Measurements from ENCODE around the gene WASF2. TPM values are rescaled to one million over a fixed set of nuclear protein-coding genes. Genes with fewer than 3 reads are reported as not detected.

WASF2 gene
- total RNA-seq, 1 donor from 2014 or later, result 70.4 TPM

DNA sequence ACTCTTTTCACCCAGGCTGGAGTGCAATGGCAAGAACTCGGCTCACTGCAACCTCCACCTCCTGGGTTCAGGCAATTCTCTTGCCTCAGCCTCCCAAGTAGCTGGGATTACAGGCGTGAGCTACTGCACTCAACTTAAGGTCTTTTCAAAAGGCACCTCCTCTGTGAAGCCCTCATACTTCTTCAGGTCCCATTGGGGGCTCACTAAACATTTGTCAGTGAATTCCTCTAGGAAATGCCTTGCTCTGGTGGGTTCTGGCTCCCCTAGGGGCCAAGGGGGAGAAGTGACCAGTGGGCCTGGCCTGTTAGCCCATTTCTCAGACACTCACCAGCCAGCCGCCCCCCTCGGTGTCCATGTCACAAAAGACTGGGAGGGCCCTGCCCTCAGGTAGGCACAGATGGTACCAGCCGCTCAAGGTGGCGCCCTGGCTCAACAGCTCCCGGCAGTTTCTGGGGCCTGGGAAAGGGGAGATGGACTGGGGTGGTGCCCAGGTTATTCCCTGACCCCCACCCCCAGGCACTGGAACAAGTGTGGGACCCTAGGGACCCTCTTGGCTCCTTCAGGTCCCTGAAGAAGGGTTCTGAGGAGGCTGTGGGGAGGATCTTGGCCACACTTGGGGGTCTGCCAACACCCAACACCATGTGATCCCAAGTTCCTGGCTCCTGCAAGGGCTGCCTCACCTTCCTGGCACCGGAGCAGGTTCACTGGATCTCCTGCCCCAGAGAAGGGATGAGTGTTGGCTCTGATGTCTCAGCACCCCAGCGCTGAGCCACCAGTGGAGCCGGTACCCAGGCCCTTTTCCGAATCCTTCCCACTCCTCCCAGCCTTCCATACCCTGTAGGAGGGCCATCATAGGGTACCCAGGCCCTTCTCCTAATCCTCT lies 116.9 kb downstream of the WASF2 start:
- H3K9me3 ChIP-seq, result no peaks in the 10 kb centered on the region

DNA sequence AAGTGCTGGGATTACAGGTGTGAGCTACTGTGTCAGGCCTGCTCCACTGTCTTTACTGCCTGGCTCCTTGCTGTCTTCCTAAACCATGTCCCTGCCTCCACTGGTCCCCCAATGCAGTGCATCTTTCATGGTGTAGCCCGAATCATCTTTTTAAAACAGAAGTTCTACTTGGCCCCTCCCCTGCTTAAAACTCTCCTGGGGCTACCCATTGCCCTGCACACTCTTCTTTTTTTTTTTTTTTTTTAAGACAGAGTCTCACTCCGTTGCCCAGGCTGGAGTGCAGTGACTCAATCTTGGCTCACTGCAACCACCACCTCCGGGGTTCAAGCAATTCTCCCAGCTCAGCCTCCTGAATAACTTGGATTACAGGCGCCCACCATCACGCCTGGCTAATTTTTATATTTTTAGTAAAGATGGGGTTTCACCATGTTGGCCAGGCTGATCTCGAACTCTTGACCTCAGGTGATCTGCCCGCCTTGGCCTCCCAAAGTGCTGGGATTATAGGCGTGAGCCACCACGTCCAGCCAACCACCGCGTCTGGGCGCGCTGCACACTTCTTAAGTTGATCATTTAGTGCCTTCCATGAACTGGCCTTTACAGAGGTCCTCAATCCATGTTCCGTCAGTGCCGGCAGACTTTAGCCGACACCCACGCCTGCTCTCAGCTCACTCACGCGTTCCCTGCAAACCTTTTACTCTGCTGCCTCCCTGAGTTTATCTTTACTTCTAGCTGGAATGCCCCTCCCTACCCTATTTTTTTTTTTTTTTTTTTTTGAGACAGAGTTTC lies 117.8 kb downstream of the WASF2 start:
- intact Hi-C loops (cut with DNase I), result no loop called here
- TF ChIP-seq, protein P1, sequence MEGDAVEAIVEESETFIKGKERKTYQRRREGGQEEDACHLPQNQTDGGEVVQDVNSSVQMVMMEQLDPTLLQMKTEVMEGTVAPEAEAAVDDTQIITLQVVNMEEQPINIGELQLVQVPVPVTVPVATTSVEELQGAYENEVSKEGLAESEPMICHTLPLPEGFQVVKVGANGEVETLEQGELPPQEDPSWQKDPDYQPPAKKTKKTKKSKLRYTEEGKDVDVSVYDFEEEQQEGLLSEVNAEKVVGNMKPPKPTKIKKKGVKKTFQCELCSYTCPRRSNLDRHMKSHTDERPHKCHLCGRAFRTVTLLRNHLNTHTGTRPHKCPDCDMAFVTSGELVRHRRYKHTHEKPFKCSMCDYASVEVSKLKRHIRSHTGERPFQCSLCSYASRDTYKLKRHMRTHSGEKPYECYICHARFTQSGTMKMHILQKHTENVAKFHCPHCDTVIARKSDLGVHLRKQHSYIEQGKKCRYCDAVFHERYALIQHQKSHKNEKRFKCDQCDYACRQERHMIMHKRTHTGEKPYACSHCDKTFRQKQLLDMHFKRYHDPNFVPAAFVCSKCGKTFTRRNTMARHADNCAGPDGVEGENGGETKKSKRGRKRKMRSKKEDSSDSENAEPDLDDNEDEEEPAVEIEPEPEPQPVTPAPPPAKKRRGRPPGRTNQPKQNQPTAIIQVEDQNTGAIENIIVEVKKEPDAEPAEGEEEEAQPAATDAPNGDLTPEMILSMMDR (IDR thresholded peaks at IDR 0.05), result no peak

More for the DNA sequence above, 116.9 kb downstream of the WASF2 start:
- Histone ChIP-seq H3K4me3 (no peak overlapping the region), H3K4me1 (peaks cover 0 to 1% of the 10 kb centered on the region in 2 donors), H3K36me3 (no peaks in the 10 kb centered on the region), H3K27ac (no peak overlapping the region), H3K27me3 (no peaks in the 10 kb centered on the region)
- no peak for DNase-seq (ENCODE audit: low spot score in 2 of 2)
- TF ChIP-seq, protein P1 (IDR thresholded peaks at IDR 0.05), result no peak
- intact Hi-C loops (cut with DNase I), result no loop called here

DNA sequence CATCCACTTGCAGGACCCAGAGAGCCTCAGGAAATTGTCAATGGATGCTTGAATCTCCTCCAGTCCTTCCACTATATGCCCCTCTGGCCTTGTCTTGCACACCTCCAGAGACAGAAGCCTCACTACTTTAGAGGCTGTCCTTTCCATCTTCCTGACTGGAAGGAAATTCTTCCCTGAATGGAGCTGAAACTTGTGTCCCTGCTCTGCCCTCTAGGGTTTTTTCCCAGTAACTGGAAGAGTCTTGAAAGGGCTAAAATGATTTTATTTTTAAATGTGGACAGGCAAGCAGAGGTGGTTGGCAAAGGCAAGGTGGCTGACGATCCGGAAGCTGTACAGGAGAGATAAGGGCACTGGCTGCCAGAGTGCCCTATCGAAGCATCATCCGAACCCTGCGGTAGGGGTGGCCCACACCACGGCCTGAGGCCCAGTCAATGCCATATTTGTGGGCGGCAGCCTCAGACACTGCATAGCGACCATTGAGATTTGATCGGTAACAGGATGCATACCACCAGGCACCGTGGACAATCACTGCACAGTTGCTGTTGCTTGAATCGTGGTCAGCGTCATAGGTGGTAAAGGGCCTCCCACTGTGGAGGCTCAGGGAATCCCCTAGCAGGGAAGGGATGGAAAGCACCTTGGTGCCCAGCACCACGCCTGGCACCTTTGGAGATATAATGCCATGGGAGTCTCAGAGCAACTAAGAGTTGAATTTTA lies 120.9 kb downstream of the WASF2 start:
- H3K27me3 ChIP-seq, result no peaks in the 10 kb centered on the region
- intact Hi-C loops (cut with DNase I), result loop anchor here (10.0 kb wide), 1 partner anchor 1756 kb away; the partner anchor contains the start of gene TMEM200B
- H3K36me3 ChIP-seq, result peaks cover 4 to 9% of the 10 kb centered on the region in 2 donors
- H3K9me3 ChIP-seq, result no peaks in the 10 kb centered on the region
- no peak for DNase-seq (ENCODE audit: low spot score in 2 of 2)
- no peak overlapping the region for H3K4me3 ChIP-seq
- TF ChIP-seq, protein P1 (IDR thresholded peaks at IDR 0.05), result peak in 1 of 3 experiments; percentile 16
- H3K27ac ChIP-seq, result peak overlapping the region; percentile 1 to 13
- peaks cover 21 to 23% of the 10 kb centered on the region in 2 donors for H3K4me1 ChIP-seq

More for the DNA sequence above, 117.8 kb downstream of the WASF2 start:
- Histone ChIP-seq H3K4me3 (no peak overlapping the region), H3K4me1 (peaks cover 7 to 9% of the 10 kb centered on the region in 2 donors), H3K36me3 (no peaks in the 10 kb centered on the region), H3K9me3 (no peaks in the 10 kb centered on the region), H3K27me3 (no peaks in the 10 kb centered on the region), H3K27ac (no peak overlapping the region)
- DNase-seq (ENCODE audit: low spot score in 2 of 2), result no peak

DNA sequence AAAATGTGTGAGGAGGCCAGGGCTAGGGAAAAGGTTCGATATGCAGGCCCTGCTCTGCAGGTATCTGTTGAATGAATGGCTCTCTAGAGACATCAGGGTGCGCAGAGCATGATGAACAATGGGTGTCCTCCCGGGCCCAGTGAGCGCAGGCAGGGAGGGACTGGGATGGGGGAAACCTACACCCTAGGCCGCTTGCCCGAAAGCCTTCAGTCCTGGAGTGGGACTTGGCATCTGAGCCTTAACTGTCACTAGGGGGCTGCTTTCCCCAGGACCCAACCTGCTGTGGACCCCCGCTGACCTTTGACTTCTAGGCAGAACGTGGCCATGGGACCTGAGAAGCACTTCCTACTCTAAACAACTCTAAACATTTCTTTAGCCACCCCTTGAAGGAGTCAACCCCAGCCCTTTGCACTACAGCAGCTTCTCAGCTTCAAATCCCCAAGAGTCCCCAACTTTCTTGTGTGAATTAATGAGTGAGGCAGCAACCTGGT lies 122.8 kb downstream of the WASF2 start:
- Histone ChIP-seq H3K9me3 (no peaks in the 10 kb centered on the region), H3K4me3 (peak overlapping the region; percentile 70 to 96), H3K27ac (peak overlapping the region; percentile 97 to 99), H3K4me1 (peaks cover 21 to 23% of the 10 kb centered on the region in 2 donors), H3K27me3 (no peaks in the 10 kb centered on the region), H3K36me3 (peaks cover 22 to 27% of the 10 kb centered on the region in 2 donors)
- TF ChIP-seq, protein P1 (IDR thresholded peaks at IDR 0.05), result no peak
- no peak for DNase-seq (ENCODE audit: low spot score in 2 of 2)
- intact Hi-C loops (cut with DNase I), result loop anchor here (2.0 to 10.0 kb wide), 2 partner anchors 406 to 1758 kb away; partner anchors contain the start of genes STX12 and TMEM200B
